Right lobe of liver (tissue), 4 donors: Measurements from ENCODE around the gene OBSCN.

Source experiments
- CTCF ChIP-seq, 4 donors: fragments of 200-600 bp in 3 of 4; fragments of 450-650 bp in 1 of 4; IDR thresholded peaks; one replicate each; pipeline versions ENCODE4 v1.5.1 to v1.8.0; 2016 to 2022; ENCODE audit warnings: antibody characterized with exemption in 4 of 4, mild to moderate bottlenecking in 2 of 4
- POLR2A ChIP-seq: fragments of 450-650 bp; IDR thresholded peaks from one replicate; pipeline ENCODE4 v1.6.1; 2017; ENCODE audit warnings: antibody characterized with exemption, mild to moderate bottlenecking
- donor health status: DM: no; HTN: no; CAD: no.
- donor health status: DM: no; HTN: no; CAD: no.
- donor health status: DM: no; HTN: yes; CAD: no.

GRCh38 chr1:228371741-228372182 is 163.9 kb downstream of the OBSCN start:
- TF ChIP-seq CTCF (IDR thresholded peaks at IDR 0.05), result no peak
- TF ChIP-seq POLR2A, result no peak
